ENCODE results near the gene SRD5A3.

DNA sequence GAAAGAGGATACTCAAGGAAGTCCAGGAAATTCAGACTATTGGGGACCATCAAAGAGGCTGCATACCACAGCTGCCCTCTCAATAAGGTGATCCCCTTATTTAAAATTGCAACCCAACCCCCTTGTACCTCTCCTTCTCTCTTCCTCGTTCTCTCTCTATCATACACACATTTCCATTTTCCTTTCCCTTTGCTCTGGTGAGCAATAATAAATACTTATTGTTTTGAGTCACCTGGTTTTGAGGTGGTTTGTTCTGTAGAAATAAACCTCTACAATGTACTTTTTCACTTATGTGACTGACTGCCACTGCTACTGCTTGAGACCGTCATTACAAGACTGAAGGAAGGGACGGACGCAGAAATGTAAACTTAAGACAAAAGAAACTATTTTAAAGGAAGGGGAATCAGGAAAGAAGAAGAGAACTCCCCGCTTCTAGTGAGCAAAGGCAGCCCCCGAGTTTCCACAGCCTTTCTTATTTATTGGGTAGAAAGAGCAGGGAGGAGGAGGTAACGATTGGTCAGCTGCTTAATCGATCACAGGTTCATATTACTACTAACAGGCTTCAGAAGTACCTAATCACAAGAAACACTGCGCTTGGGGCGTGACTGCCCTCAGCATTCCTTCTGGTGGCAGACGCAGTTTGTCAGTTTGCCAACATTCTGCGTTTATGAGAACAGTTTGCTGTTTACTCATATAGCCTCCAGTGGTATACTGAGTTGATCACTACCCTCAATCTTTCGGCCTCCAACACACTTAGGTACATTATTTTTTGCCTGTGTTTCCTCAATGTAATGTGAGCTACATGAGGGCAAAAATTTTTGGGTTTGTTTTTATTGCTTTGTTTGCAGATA, 32.8 kb downstream of the SRD5A3 start:
- TF ChIP-seq CTCF (IDR thresholded peaks at IDR 0.05; ENCODE audit: low read depth, low read length, poor library complexity, severe bottlenecking) (no peak), EZH2phosphoT487 (IDR thresholded peaks at IDR 0.05; ENCODE audit: borderline replicate concordance, low read length) (no peak)

Data from DOHH2 (cell line).